ENCODE results near the gene HOMER1.

Gene HOMER1

GRCh38 chr5:79474367-79475151, 39.4 kb downstream of the HOMER1 start:
- DNase-seq (ENCODE audit: low read depth, low spot score): peak; percentile 62
- Histone ChIP-seq H3K4me3 (peak overlapping the region; percentile 61), H3K27ac (peak overlapping the region; percentile 92), H3K9ac (ENCODE audit: insufficient read length) (peak overlapping the region; percentile 28), H3K9me3 (ENCODE audit: low read depth, low read length) (no peaks in the 10 kb centered on the region), H3K36me3 (ENCODE audit: insufficient read depth, low read length) (no peaks in the 10 kb centered on the region)
- TF ChIP-seq EZH2 (IDR thresholded peaks at IDR 0.05) (no peak), FOXP2 (optimal IDR thresholded peaks at IDR 0.05; ENCODE audit: control extremely low read depth, extremely low read length, insufficient read depth) (no peak), POLR2AphosphoS5 (IDR thresholded peaks at IDR 0.05; ENCODE audit: borderline replicate concordance, low read depth, low read length) (no peak)

- Histone ChIP-seq H3K27ac (no peak overlapping the region), H3K36me3 (ENCODE audit: insufficient read depth, low read length) (no peaks in the 10 kb centered on the region), H3K4me3 (no peak overlapping the region), H3K9ac (ENCODE audit: insufficient read length) (no peak overlapping the region), H3K9me3 (ENCODE audit: low read depth, low read length) (no peaks in the 10 kb centered on the region)
- TF ChIP-seq FOXP2 (optimal IDR thresholded peaks at IDR 0.05; ENCODE audit: control extremely low read depth, extremely low read length, insufficient read depth): no peak
- no peak for TF ChIP-seq POLR2AphosphoS5 (IDR thresholded peaks at IDR 0.05; ENCODE audit: borderline replicate concordance, low read depth, low read length)
- TF ChIP-seq EZH2 (IDR thresholded peaks at IDR 0.05): no peak
- DNase-seq (ENCODE audit: low read depth, low spot score): no peak
Observed at GRCh38 chr5:79471556-79471955, 42.4 kb downstream of the HOMER1 start.

GRCh38 chr5:79464695-79465332, 49.1 kb downstream of the HOMER1 start:
- H3K9me3 ChIP-seq (ENCODE audit: low read depth, low read length): no peaks in the 10 kb centered on the region
- no peak overlapping the region for H3K27ac ChIP-seq
- no peak for TF ChIP-seq EZH2 (IDR thresholded peaks at IDR 0.05)
- no peak for TF ChIP-seq FOXP2 (optimal IDR thresholded peaks at IDR 0.05; ENCODE audit: control extremely low read depth, extremely low read length, insufficient read depth)
- TF ChIP-seq POLR2AphosphoS5 (IDR thresholded peaks at IDR 0.05; ENCODE audit: borderline replicate concordance, low read depth, low read length): no peak
- H3K36me3 ChIP-seq (ENCODE audit: insufficient read depth, low read length): no peaks in the 10 kb centered on the region
- DNase-seq (ENCODE audit: low read depth, low spot score): no peak
- no peak overlapping the region for H3K4me3 ChIP-seq
- H3K9ac ChIP-seq (ENCODE audit: insufficient read length): no peak overlapping the region

GRCh38 chr5:79464278-79464677, 49.7 kb downstream of the HOMER1 start:
- Histone ChIP-seq H3K4me3 (no peak overlapping the region), H3K9me3 (ENCODE audit: low read depth, low read length) (no peaks in the 10 kb centered on the region), H3K9ac (ENCODE audit: insufficient read length) (no peak overlapping the region), H3K27ac (no peak overlapping the region), H3K36me3 (ENCODE audit: insufficient read depth, low read length) (no peaks in the 10 kb centered on the region)
- DNase-seq (ENCODE audit: low read depth, low spot score): no peak
- TF ChIP-seq FOXP2 (optimal IDR thresholded peaks at IDR 0.05; ENCODE audit: control extremely low read depth, extremely low read length, insufficient read depth) (no peak), POLR2AphosphoS5 (IDR thresholded peaks at IDR 0.05; ENCODE audit: borderline replicate concordance, low read depth, low read length) (no peak), EZH2 (IDR thresholded peaks at IDR 0.05) (no peak)

- Histone ChIP-seq H3K9ac (ENCODE audit: insufficient read length) (no peak overlapping the region), H3K36me3 (ENCODE audit: insufficient read depth, low read length) (peaks cover 8% of the 10 kb centered on the region; the same call in 1 of the 2 replicates), H3K4me3 (no peak overlapping the region), H3K9me3 (ENCODE audit: low read depth, low read length) (no peaks in the 10 kb centered on the region), H3K27ac (no peak overlapping the region)
- TF ChIP-seq EZH2 (IDR thresholded peaks at IDR 0.05) (no peak), FOXP2 (optimal IDR thresholded peaks at IDR 0.05; ENCODE audit: control extremely low read depth, extremely low read length, insufficient read depth) (no peak), POLR2AphosphoS5 (IDR thresholded peaks at IDR 0.05; ENCODE audit: borderline replicate concordance, low read depth, low read length) (no peak)
- no peak for DNase-seq (ENCODE audit: low read depth, low spot score)
Observed at GRCh38 chr5:79459626-79460025, 54.3 kb downstream of the HOMER1 start.

- no peaks in the 10 kb centered on the region for H3K9me3 ChIP-seq (ENCODE audit: low read depth, low read length)
- no peak overlapping the region for H3K27ac ChIP-seq
- no peak overlapping the region for H3K4me3 ChIP-seq
- no peak for TF ChIP-seq EZH2 (IDR thresholded peaks at IDR 0.05)
- no peak for TF ChIP-seq POLR2AphosphoS5 (IDR thresholded peaks at IDR 0.05; ENCODE audit: borderline replicate concordance, low read depth, low read length)
- no peak for TF ChIP-seq FOXP2 (optimal IDR thresholded peaks at IDR 0.05; ENCODE audit: control extremely low read depth, extremely low read length, insufficient read depth)
- no peak for DNase-seq (ENCODE audit: low read depth, low spot score)
- H3K36me3 ChIP-seq (ENCODE audit: insufficient read depth, low read length): peaks cover 8% of the 10 kb centered on the region; the same call in 1 of the 2 replicates
- H3K9ac ChIP-seq (ENCODE audit: insufficient read length): no peak overlapping the region
Observed at GRCh38 chr5:79456890-79457583, 56.9 kb downstream of the HOMER1 start.

GRCh38 chr5:79456400-79456799, 57.5 kb downstream of the HOMER1 start:
- Histone ChIP-seq H3K9me3 (ENCODE audit: low read depth, low read length) (no peaks in the 10 kb centered on the region), H3K4me3 (no peak overlapping the region), H3K9ac (ENCODE audit: insufficient read length) (no peak overlapping the region), H3K36me3 (ENCODE audit: insufficient read depth, low read length) (peaks cover 8% of the 10 kb centered on the region; the same call in 1 of the 2 replicates), H3K27ac (0 out of 2 replicates have a peak overlapping the region, but pooled peaks have one; percentile 10)
- TF ChIP-seq FOXP2 (optimal IDR thresholded peaks at IDR 0.05; ENCODE audit: control extremely low read depth, extremely low read length, insufficient read depth): no peak
- no peak for TF ChIP-seq POLR2AphosphoS5 (IDR thresholded peaks at IDR 0.05; ENCODE audit: borderline replicate concordance, low read depth, low read length)
- TF ChIP-seq EZH2 (IDR thresholded peaks at IDR 0.05): no peak
- no peak for DNase-seq (ENCODE audit: low read depth, low spot score)

GRCh38 chr5:79454043-79454442, 59.9 kb downstream of the HOMER1 start:
- Histone ChIP-seq H3K9me3 (ENCODE audit: low read depth, low read length) (no peaks in the 10 kb centered on the region), H3K36me3 (ENCODE audit: insufficient read depth, low read length) (peaks cover 11% of the 10 kb centered on the region; the same call in 1 of the 2 replicates), H3K4me3 (peak overlapping the region; percentile 19), H3K27ac (peak overlapping the region; percentile 65), H3K9ac (ENCODE audit: insufficient read length) (peak overlapping the region; percentile 7)
- no peak for TF ChIP-seq EZH2 (IDR thresholded peaks at IDR 0.05)
- TF ChIP-seq POLR2AphosphoS5 (IDR thresholded peaks at IDR 0.05; ENCODE audit: borderline replicate concordance, low read depth, low read length): no peak
- TF ChIP-seq FOXP2 (optimal IDR thresholded peaks at IDR 0.05; ENCODE audit: control extremely low read depth, extremely low read length, insufficient read depth): no peak
- no peak for DNase-seq (ENCODE audit: low read depth, low spot score)
